GM12865 (cell line): Measurements from ENCODE around the gene RALGAPB.

ENCODE experiments used
- DNase-seq: peaks from one replicate; pipeline ENCODE4 v3.0.0; 2010; ENCODE audit warnings: low read depth
- H3K4me3 ChIP-seq: 2 replicates; pipeline ENCODE4 v1.5.1; 2011; ENCODE audit warnings: mild to moderate bottlenecking, low read depth, low read length, control low read depth
- TF ChIP-seq, protein P1 (sequence below): IDR thresholded peaks from 2 replicates; pipeline ENCODE4 v1.5.1; 2011; ENCODE audit warnings: low read length, control low read depth, low read depth, inconsistent platforms; ENCODE audit not compliant: insufficient read depth; ENCODE audit errors: missing control alignments

Gene RALGAPB

DNA sequence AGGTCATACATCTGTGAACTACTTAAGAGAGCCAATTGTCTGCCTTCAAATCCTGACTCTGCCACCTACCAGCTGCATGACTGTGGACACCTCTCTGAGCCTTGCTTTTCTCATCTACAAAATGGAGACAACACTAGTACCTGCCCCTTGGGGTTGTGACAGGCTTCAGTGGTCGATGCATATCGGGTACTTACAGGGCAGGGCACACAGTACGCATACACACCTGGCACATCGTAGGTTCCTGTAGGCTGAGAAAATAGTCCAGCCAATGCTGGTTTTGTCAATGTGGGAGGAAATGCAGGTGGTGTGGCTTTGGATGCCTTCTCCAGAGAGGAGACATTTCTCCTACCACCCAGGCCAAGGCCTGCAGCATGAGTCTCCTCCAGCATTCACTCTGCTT lies 110.7 kb downstream of the RALGAPB start:
- no peak overlapping the region for H3K4me3 ChIP-seq
- DNase-seq, result no peak
- TF ChIP-seq, protein P1, sequence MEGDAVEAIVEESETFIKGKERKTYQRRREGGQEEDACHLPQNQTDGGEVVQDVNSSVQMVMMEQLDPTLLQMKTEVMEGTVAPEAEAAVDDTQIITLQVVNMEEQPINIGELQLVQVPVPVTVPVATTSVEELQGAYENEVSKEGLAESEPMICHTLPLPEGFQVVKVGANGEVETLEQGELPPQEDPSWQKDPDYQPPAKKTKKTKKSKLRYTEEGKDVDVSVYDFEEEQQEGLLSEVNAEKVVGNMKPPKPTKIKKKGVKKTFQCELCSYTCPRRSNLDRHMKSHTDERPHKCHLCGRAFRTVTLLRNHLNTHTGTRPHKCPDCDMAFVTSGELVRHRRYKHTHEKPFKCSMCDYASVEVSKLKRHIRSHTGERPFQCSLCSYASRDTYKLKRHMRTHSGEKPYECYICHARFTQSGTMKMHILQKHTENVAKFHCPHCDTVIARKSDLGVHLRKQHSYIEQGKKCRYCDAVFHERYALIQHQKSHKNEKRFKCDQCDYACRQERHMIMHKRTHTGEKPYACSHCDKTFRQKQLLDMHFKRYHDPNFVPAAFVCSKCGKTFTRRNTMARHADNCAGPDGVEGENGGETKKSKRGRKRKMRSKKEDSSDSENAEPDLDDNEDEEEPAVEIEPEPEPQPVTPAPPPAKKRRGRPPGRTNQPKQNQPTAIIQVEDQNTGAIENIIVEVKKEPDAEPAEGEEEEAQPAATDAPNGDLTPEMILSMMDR, result no peak

DNA sequence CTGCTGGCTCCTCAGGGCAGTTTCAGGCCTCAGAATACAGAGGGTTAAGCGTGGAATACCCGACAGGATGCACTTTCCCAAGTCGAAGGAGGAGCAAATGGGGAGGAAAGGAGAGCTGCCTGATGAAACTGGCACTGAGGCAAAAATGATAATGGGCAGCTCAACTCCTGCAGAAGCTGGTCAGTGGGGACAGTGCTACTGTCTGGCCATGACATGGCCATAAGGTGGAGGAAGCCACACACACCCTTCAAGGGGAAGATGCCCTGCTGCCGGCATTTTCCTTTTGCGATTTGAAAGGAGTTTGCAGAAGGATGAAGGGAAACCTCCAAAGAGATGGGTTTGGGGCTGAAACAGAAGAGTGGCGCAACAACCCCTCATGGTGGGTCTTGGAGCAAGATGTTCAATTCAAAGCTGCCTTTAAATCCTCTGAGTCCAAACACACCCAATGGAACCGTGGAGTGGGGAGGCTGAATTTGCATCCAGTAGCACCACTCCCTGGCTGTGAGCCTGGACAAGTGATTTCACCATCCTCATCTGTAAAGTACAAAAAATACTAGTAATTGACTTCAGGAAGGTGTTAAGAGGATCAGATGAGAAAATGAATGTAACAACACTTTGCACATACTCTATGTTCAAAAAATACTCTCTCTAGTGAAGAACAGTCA lies 111.6 kb downstream of the RALGAPB start:
- TF ChIP-seq, protein P1, result no peak
- no peak for DNase-seq
- H3K4me3 ChIP-seq, result no peak overlapping the region

DNA sequence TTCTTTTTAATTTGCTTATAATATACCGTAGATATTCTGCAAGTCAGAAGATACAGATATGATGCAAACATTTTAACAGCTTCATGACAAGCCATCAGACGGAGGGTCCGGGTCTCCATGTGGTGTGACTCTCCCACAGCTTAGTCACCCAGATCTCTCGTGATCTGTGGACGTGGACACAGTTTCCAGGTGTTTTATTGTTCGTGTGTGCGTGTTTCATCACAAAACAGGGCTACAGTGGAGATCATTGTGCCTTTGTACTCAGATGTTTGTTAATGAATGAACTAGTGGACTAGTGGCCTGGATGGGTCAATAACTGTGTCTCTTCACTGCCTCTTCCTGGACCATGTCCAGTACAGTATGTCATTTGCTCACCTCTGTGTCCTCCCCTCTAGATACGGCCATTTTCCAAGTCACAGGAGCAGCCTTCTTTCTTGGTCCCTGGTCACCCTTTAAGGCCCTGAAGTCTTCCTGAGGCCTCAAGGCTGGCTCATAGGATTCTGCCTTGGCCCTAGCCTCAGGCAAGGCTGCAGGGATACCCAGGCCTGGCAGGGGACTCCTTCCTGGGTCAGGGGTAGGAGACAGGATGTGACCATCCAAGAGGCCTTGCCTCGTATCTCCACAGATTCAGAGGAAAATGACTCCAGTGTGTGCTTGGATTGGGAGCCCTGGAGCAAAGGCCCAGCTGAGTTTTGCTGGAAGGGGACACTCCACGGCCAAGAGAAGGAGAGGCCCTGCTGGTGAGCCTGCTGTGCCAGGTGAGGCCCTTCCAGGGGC lies 112.9 kb downstream of the RALGAPB start:
- TF ChIP-seq, protein P1, result no peak
- H3K4me3 ChIP-seq, result no peak overlapping the region
- DNase-seq, result no peak

DNA sequence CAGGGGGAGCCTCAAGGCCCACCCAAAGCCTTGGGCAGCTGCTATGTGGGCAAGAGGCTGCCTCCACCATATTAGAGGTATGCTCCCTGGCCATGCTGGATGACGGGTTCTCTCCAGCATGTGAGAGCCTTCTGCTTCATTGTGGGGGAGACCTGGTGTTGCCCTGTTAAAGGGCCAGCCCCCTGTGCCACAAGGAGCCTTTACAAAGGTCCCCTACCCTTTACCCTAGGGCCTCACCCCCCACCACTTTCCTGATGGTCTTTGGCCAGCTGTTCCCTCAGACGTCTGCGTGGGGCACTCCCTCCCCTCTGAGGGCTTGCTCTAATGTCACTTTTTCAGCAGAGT lies 113.5 kb downstream of the RALGAPB start:
- TF ChIP-seq, protein P1, result no peak
- no peak overlapping the region for H3K4me3 ChIP-seq
- no peak for DNase-seq

DNA sequence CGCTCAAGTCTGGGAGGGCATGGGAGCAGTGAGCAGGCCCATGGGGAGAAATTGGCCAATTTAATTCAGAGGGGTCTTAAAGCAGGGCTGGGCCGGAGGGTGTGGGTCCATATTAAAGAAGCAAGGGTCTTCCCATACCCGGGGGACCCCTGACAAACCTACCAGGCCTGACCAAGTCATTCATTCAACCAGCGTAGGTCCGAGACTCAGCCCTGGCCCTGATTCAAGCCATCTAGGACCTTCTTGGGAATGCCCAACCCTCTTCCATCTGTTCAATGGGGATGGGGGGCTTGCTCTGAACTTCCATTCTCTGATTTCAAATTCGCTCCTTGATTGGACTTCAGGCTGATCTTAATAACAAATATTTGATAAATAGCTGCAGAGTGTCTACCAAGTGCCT lies 115.7 kb downstream of the RALGAPB start:
- H3K4me3 ChIP-seq, result no peak overlapping the region
- TF ChIP-seq, protein P1, result no peak
- DNase-seq, result no peak

DNA sequence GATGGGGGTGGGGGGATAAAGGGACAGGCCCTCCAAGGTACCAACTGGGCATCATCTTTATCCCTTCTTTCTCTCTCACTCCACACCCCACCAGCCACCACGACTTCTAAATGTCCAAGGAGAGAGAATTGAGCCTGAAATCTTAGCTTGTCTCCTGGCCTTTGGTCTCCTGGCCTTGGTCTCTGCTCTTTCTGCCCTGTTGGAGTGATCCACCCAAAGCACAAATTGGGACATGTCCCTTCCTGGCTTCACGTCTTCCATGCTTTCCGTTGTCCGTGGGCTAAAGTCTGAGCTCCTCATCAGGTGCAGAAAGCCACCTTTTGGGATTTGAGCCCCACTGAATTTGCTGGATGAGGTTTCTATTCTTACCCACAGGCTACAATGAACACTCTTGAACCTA lies 116.7 kb downstream of the RALGAPB start:
- TF ChIP-seq, protein P1, result no peak

DNA sequence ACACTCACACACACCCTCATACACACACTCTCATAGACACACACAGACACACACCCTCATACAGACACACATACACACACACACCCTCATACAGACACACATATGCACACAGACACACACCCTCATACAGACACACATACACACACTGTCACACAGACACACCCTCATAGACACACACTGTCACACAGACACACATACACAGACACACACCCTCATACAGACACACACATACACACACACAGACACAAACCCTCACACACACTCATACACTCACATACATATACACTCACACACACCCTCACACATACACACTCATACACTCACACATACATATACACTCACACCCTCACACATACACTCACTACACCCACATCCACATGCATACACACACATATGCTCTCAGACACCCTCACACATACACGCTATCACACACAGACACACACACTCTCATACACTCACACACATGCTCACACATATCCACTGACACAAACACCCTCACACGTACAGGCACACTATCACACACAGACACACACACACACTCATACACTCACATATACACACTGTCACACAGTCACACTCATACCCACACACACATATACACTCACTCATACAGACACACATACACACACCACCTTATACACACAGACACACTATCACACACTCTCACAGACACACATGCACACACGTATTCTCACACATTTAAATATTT lies 117.5 kb downstream of the RALGAPB start:
- no peak for DNase-seq
- TF ChIP-seq, protein P1, result no peak

More for the DNA sequence above, 116.7 kb downstream of the RALGAPB start:
- no peak for DNase-seq
- no peak overlapping the region for H3K4me3 ChIP-seq

More for the DNA sequence above, 117.5 kb downstream of the RALGAPB start:
- H3K4me3 ChIP-seq, result no peak overlapping the region
